Superior temporal gyrus (tissue), 1 donor: Measurements from ENCODE around the gene KIZ.

Source experiments
- DNase-seq: peaks from one replicate; pipeline ENCODE4 v3.0.0-alpha.2; 2016; ENCODE audit errors: extremely low spot score

KIZ gene, protein sequence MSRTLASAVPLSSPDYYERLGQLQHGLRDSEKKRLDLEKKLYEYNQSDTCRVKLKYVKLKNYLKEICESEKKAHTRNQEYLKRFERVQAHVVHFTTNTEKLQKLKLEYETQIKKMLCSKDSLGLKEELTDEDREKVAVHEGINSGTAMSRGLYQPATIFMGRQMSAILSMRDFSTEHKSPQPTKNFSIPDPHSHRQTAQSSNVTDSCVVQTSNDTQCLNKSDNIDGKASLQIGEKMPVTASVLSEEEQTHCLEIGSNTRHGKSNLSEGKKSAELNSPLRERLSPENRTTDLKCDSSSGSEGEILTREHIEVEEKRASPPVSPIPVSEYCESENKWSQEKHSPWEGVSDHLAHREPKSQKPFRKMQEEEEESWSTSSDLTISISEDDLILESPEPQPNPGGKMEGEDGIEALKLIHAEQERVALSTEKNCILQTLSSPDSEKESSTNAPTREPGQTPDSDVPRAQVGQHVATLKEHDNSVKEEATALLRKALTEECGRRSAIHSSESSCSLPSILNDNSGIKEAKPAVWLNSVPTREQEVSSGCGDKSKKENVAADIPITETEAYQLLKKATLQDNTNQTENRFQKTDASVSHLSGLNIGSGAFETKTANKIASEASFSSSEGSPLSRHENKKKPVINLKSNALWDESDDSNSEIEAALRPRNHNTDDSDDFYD

DNA sequence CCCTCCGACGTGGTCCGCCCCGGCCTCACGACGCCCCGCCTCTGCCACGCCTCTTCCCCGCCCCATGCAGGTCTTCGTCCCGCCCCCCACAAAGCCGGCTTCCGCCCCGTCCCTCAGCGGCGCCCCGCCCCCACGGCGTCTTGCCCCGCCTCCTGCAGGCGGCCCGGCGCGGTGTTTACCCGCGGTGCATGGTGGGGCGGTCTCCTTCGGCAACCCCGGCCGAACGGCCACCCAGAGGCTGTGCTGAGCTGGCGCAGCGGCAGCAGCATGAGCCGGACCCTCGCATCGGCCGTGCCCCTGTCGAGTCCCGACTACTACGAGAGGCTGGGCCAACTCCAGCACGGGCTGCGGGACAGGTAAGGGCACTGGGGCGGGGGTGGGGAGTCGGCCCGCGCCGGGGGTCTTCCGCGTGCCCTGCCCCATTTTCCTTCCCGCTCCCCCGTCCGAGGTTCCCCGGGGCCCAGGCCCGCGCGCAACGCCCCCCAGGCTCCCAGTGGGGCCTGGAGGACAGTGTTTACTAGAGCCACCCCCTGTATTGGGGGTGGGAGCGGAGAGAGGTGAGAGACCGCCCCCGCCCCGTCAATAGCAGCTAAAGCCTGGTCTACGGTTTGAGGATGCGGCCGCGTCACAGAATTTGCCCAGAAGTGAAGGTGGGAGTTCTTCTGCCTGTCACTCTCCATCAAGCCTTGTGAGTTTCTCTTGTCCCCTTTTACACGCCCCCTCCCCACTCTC, at the start of gene KIZ:
KIZ (plus strand) TSS at position 234 of the 732 bp plus-strand sequence; CDS start at position 268, 34 bp downstream.
- peak; percentile 90 for DNase-seq

DNA sequence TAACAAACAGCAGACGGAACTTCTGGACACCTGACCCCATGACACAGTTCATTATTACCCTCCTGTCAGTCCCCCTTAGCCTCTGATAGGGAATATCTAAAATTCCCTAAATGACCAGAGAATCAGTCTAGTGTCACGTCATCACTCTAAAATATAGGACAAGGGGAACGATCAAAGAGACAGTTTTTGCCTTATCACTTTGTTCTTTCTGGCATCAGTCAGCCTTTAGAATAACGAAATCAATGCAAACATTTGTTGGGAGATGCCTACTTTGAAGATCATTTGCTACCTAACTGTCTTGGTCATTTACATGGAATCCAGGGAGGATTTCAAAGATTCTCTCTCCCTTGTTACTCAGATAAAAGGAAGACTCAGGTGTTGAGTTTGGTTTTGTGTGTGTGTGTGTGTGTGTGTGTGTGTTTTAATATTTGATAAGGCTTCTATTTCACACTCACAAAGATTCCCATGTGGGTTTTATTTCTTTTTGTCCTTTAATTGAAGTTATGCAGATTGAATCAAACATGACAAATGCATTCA, 48.0 kb upstream of the KIZ start:
- no peak for DNase-seq

DNA sequence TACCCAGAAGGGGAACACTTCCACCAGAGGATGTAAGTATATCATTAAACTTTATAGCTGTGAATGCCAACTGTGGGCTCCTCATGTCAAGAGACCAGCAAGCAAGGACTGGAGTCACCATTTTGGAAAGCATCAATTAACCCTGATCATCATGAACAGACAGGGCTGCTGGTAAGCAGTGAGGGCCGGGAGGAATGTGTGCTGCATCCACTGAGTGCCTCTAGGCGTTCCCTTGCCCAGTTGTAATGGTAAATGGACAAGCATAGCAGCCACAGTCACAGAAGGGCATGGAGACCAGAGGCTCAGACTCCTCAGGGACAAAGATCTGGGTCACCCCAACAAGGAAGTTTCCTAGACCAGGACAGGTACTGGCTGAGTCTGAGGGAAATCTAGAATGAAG, 43.3 kb upstream of the KIZ start:
- DNase-seq: no peak

DNA sequence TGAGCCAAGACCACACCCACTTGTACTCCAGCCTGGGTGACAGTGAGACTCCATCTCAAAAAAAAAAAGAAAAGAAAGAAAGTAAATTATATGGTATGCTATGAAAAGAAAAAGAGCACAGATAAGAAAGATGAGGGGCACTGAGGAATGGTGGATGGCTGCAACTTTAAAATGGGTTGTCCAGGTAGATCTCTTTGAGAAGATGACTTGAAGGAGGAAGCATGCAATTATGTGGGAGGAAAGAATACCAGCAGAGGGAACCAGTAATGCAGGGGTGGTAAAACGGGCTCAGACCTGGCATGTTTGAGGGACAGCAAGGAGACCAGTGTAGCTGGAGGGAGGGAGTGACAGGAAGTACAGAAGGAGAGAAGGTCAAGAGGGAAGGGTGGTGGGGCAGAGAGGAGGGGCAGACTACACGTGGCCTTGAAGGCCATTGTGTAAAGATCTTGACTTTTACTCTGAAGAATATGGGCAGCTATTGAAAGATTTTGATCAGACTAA, 42.0 kb upstream of the KIZ start:
- no peak for DNase-seq

DNA sequence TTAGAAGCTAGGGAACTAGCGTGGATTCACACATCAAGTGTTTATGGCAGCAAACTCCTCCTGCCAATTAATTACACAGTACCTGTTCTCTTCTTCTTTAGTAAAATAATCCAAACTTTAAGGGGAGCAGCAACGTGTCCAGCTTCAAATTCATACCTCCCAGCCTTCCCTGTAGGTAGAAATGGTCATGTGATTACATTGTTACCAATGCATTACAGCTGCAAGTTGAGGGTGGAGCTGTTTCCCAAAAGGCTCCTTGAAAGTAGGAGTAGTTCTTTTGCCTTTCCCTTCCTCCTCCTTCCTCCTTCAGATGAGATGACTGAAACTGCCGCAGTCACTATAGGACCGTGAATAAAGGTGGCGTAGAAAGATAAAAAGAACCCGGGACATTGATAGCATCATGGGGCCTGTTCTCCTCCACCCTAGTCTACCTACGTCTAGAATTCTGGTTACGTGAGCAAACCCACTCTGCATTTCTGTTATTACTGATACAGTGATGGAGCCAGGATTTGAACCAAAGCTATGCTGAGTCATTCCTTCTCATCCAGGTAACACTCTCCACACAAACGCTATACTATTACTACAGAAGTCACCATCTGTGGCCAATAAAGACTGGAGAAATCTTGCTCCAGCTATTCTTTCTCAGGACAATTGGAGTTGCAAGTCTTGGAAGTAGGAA, 37.9 kb upstream of the KIZ start:
- no peak for DNase-seq

DNA sequence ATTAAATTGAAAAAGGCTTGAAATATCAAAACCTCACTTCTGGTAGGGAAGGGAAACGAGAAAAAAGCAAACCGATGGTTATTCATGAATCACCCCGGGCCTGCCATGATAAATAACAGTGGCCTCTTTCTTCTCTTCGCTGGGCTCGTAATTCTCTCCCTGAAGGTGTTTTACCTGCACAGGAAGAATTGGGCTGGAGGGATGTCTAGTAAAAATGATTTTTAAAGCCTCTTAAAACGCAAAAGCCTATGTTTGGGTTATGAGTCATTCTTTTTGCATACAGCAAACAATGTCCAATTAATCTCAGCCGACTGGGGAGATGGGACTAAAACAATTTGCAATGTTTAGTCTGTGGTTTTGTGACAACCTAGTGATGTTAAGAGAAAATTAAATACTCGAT, 36.5 kb upstream of the KIZ start:
- DNase-seq: no peak

DNA sequence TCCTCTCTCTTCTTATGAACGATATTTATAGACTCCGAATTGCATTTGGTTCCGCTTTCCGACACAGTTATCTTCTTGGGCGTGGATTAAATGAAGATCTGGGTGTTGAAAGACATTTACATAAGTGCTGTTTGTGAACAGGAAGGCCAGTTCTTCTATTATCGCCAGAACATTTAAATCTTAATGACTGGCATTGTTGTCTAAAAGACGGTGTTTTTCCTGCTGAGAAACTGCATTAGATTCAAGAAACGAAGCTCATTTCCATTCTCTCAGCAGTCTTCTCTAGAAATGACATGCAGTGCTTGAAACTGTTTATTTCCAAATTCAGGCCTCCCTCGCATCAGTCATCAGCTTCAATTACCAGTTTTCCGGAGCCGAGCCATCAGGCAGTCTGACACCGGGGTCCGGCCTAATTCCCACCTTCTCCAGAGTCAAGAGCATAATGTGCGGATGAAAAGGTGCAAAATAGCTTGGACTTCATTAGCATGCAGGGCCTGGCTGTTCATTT, 35.7 kb upstream of the KIZ start:
- peak; percentile 66 for DNase-seq

DNA sequence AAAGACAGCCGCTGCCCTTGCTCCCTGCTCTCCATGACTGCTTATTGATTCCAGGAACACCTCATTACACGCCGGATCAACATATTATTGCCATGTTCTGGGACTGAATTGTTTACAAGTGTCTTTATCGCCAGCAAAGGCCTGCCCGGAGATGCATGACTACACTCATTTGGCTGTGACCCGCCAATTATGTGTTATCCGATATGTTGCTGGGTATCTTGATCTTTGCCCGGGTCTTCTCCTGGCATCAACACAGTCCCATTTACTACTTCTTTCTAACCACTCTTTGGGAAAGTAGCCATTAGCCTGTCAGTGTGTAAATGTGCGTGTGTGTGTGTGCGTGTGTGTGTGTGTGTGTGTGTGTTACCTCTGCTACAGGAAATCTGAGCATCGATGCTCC, 35.2 kb upstream of the KIZ start:
- peak; percentile 32 for DNase-seq

DNA sequence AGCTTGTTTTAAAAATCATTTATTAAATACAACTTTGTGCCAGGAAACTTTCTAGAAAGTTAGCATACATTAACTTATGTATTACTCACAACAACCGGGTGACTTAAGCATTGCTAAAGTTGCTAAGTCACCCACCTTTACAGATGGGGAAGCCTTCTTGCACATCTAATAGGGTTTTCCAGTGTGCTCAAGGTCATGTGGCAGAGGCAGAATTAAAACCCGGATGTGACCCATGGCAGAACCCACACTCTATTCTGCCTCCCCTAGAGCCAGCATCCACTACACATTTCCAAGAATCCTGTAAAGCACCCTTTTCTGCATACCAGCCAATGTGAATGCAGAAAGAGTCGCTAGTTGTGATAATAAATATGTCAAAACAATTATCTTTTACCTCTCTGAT, 33.1 kb upstream of the KIZ start:
- no peak for DNase-seq

DNA sequence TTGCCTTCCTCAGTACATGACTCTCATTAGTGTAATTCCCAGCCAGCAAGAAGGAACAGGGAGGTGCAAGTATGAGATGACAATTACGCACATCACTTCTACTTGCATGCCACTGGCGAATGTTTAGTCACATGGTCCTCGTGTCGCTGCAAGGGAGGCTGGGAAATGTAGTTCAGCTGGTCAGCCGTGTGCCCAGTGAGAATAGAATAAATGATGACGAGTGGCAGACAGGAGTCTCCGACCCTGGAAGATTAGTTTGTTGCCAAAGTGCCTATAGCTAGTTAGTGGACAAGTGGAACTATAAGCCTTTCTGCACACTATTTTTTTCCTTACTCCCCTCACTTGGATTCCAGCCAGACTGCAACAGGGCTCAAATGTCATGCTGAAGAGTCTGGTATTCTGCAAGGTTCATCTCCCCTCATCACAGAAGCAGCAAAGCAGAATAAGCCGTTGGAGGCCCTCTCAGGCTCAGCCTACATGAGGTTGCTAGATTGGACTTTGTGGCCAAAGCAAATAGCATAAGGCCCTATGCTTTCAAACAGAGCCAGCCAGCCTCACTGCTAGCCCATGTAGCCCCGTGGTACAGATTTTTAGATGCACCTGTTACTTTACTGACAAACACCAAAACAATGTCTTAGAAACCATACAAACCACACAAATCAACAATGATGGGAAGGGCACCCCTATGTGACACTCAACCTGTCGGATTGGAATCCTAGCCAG, 29.4 kb upstream of the KIZ start:
- DNase-seq: peak; percentile 75

DNA sequence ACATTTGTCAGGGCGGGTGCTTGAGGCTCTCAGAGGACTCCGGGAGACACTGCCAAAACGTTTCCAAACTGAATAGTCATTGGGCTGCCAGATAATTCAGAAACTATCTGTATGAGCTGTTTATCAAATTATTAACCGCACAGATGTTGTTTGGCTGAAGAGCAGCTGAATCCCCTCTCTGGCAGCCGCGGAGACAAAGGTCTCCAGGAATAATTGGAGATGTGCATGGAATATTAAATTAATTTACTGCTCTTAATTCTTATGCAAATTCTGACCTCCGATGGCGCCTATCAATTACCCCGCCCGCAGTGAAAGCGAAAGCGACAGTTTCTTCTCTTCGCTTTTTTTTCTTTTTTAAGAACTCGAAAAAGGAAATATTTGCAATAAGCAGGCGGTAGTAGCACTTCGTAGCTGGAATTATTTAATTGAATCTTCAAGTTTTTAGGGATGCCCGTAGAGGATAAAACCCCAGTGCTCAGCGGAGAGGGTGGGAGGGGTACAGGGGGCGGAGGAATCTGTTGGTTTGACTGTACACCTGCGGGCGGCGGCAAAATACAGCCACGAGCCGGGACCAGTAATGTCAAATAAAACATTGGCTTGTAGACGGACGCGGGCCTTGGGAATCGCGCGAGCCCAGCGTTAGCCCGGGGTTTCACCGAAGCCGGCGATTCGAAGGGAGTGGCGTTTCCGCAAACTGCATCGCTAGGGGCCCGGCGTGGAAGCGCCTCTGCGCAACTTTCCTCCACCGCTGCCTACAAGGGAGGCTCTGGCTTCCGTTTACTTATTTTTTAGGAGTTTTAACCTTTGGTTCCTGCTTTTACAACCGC, 25.9 kb upstream of the KIZ start:
- peak; percentile 22 for DNase-seq

DNA sequence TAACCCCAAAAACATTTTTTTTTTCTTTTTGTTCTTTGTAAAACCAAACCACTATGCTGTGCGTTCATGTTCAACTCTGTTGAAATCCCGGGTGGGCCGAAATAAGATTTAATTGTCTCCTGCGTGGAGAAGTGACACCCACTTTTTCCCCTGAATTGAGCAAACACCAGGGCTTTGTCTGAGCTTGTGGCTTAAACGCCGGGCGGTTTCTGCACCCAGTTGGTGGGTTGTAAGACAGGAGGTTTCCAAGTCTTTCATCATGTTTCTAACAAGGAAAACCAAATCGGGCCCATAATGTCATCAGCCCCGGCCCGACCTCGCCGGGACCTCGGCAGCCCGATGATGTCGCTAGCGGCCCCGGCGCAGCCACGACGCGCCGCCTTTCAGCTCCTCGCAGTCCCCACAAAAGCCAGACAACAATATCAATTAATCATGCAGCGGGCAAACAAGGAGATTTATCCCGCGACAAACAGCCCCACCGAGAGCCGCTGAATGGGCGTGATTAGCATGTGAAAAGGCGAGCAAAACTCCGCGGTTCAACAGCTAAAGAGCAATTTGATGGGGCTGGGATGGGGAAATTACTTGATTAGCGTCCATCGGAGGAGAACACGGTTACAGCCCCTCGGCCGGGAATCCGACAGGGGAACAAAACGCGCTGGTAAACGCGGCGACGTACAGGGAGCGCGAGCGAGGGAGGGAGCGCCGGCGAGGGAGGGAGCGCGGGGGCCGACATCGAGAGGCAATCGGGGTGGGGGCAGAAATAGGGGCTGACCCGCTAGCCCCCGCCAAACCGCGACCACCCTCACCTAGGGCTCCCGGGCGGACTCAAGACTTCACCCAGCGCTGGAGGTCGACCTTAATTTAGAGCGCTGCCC, 25.1 kb upstream of the KIZ start:
- DNase-seq: peak; percentile 50

DNA sequence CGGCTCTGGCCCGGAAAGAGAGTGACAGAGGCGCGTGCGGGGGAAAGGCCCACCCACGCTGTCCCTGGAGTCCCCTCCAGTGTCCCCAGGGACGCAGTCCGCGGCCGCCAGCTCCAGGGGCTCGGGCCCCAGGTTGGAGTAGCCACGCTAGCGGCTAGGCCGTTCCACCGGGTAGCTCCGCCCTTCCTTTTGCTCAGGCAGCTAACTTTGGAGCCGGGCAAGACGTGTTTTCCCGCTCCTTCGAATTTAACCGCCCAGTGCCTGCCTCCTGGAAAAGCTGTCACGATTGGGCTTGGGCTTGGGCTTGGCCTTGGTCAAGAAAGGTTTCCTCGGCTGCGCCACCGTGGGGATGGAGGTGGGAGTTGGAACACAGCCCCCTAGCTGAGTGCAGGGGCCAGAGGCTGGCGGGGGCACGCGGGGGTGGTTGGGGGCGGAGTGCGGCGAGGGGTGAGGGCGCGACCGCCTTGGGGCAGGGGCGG, 24.4 kb upstream of the KIZ start:
- DNase-seq: no peak

DNA sequence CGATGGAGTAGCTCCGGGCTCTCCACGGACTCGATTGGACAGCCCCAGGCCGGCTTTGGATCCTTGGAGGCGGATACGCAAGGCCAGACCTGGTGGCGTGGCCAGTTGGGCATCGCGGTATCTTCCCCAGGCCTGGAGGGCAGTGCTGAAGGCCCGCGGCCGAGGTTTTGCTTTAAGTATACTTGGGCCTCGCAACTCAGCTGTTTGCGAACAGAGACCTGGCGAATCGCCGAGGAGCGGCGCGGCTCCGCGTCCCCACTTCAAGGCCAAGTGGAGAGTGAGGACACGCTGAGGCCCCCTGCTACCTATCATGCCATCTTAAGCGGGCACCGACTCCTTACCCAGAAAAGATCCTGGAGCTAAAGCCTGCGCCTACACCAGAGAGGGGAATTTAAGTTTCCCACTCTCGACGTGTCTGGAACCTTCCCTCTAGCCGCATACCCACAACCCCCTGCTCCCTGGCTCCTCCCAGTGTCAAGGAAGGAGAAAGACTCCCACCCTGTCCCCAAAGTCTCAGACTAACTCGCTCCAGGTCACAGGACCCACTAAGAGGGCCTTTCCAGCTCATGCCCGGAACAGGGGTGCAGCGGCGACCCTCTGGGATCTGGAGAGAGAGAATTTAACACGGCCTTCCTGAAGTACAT, 23.8 kb upstream of the KIZ start:
- peak; percentile 43 for DNase-seq

DNA sequence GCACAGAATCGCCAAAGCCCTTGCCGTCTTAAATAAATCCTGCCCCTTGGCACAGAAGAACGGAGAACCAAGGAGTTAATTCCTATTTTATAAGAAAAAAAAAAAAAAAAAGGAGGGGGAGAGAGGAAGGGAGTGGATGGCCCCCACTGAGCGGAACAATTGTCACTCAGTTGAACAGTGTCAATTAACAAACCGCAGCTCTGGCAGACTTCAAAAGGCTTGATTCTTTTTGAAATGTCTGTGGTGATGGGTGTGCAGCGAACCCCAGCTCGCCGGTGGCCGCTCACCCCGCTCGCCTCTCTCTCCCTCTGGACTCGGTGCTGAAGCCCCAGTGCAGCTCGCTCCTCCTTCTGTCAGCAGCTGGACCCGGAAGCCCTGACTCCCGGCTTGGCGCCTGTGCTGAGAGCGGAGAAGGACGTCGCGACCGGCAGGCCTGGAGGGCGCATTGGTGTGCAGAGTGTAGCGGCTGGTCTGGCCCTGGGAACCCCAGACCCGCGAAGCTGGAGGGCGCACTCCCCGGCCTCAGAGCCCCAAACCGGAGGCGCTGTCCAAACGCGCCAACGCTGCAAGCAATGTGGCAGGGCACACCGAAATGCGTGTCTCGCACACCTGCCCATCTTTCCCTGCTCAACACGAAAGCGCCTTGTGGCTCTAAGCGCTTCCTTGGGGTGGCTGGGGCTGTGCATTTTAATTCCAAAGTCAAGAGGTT, 23.1 kb upstream of the KIZ start:
- peak; percentile 50 for DNase-seq

DNA sequence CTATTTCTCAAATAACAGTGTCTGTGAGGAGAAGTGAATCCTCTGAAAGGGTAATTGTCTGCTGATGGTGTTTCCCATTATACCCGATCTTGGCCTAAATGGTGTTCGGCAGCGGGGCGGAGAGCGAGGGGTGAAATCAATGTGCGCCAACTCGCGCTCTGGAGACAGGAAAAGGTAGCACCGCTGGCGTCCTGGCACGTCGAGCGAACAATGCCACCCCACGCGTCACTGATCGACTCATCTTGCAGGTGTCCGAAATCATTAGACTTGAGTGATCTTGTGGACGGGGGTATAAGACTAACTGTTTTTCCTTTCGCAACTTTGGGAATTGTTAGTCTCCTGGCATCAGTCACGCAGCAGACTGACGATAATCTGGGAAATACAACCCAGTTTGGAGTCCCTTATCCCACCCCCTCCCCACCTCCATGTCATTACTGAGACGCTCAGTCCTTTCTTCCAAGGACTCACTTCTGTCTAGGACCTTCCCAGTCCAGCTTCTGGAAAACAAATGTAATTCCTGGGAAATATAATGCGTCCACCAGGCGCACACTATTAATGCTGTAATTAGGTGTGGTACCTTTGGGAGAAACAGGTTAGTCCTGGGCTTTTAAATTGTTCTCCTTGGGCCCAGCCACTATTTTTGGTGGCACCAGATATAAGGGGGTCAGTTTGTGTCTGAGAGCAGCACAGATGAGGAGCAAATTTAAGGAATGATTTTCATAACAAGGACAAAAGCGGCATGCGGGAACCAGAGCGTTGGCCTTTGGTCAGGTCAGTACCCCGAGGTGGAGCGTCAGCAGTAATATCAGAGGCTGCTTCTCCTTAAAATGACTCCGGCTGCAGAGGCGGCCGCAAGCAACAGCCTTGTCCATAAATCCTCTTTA, 22.1 kb upstream of the KIZ start:
- no peak for DNase-seq

DNA sequence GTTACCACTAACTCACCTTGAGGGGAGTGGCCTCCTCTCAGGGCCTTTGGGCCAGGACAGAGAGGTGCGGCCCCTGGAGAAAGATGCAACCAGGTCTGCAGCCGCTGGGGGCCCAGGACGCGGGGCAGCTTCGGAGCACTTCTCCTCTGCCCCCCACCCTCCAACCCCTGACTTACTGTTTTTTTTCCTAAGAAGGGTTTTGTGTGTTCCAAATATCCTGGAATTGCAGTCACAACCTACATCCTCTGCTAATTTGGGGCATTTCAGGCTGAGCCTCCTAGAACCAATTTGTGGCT, 21.5 kb upstream of the KIZ start:
- no peak for DNase-seq
